CD4-positive, alpha-beta T cell (primary cell): ENCODE results near the gene TNIK. TPM values are rescaled to one million over a fixed set of nuclear protein-coding genes. Genes with fewer than 3 reads are reported as not detected.
"Not testable (repeated sequence)": the region's sequence is repeated elsewhere in the genome, so short reads cannot be mapped to it uniquely, and the experiment has no call there.

ENCODE experiments used
- ATAC-seq: fragments of 200-7000 bp; cut with Tn5 transposase; one replicate; pipeline ENCODE4 v1.10.0; 2022; ENCODE audit warnings: mild to moderate bottlenecking; ENCODE audit not compliant: poor library complexity
- CTCF ChIA-PET: fragments of 350-600 bp; sonication (Branson Sonifier 250); formaldehyde crosslinking; loops from one replicate; lab custom pipeline; 2021; ENCODE audit warnings: antibody characterized with exemption, inconsistent platforms; lab: Charles Lee
- POLR2A ChIA-PET: fragments of 350-600 bp; sonication (Branson Sonifier 250); formaldehyde crosslinking; loops from one replicate; lab custom pipeline; 2021; ENCODE audit warnings: antibody characterized with exemption, inconsistent platforms; lab: Charles Lee
- DNase-seq, 14 experiments: peaks; one replicate each; pipeline ENCODE4 v3.0.0-alpha.2; 2013 to 2020; ENCODE audit warnings: mixed read lengths in 2 of 14
- H3K27ac ChIP-seq, 2 donors: one replicate each; pipeline versions ENCODE4 v1.5.1 to v1.7.0; 2013; ENCODE audit warnings: low read length in 2 of 2, low read depth in 1 of 2, mild to moderate bottlenecking in 1 of 2
- H3K27me3 ChIP-seq, 2 experiments: 1 replicate in 1 of 2; 2 replicates in 1 of 2; pipeline versions ENCODE4 v1.6.1 to v1.7.0; 2013; ENCODE audit warnings: low read length in 2 of 2, control low read depth in 1 of 2, mild to moderate bottlenecking in 1 of 2, moderate library complexity in 1 of 2; ENCODE audit not compliant: insufficient read depth in 2 of 2, control insufficient read depth in 1 of 2
- H3K36me3 ChIP-seq: one replicate; pipeline ENCODE4 v1.6.1; 2013; ENCODE audit warnings: low read length, control low read depth; ENCODE audit not compliant: insufficient read depth
- H3K4me1 ChIP-seq: one replicate; pipeline ENCODE4 v1.6.1; 2013; ENCODE audit warnings: low read length, control low read depth; ENCODE audit not compliant: insufficient read depth
- H3K4me3 ChIP-seq: one replicate; pipeline ENCODE4 v1.5.1; 2013; ENCODE audit warnings: mild to moderate bottlenecking, low read length, moderate library complexity
- H3K9me3 ChIP-seq, 2 experiments: 1 replicate in 1 of 2; 2 replicates in 1 of 2; pipeline versions ENCODE4 v1.6.1 to v1.7.0; 2013; ENCODE audit warnings: low read length in 2 of 2, mild to moderate bottlenecking in 2 of 2, control low read depth in 1 of 2, moderate library complexity in 1 of 2; ENCODE audit not compliant: control insufficient read depth in 1 of 2, insufficient read depth in 1 of 2
- H3K27ac Mint-ChIP-seq: one replicate; pipeline ENCODE4 v1.8.0; 2020; ENCODE audit warnings: mixed read lengths
- H3K27me3 Mint-ChIP-seq: one replicate; pipeline ENCODE4 v1.8.0; 2021; ENCODE audit warnings: mixed read lengths
- H3K36me3 Mint-ChIP-seq: one replicate; pipeline ENCODE4 v1.8.0; 2021; ENCODE audit warnings: low read depth, mixed read lengths
- H3K4me1 Mint-ChIP-seq: one replicate; pipeline ENCODE4 v1.8.0; 2021; ENCODE audit warnings: low read depth, mixed read lengths
- H3K4me3 Mint-ChIP-seq: one replicate; pipeline ENCODE4 v1.8.0; 2020; ENCODE audit warnings: mild to moderate bottlenecking, mixed read lengths
- H3K9me3 Mint-ChIP-seq: one replicate; pipeline ENCODE4 v1.8.0; 2020; ENCODE audit warnings: mixed read lengths
- intact Hi-C, 2 experiments: fragments of 100-400 bp; cut with DNase I in 1 of 2; cut with micrococcal nuclease in 1 of 2; formaldehyde crosslinking; loops; one replicate each; pipeline versions ENCODE4 v1.15.1 to v1.9.0; 2023 to 2025; cut with DNase I, micrococcal nuclease
- total RNA-seq, 174 experiments: library from RNA in 2 of 174; stranded (reverse) in 2 of 174; gene quantifications; one replicate each; pipeline ENCODE4 v1.2.3 and lab custom pipeline; 2021 to 2026
- TF ChIP-seq, protein P1 (sequence below): fragments of 200-600 bp; IDR thresholded peaks from one replicate; pipeline ENCODE4 v1.8.0; 2022; ENCODE audit warnings: antibody characterized with exemption, mild to moderate bottlenecking

TNIK gene
- total RNA-seq, 2 experiments from 2014 or later: 71.0 to 78.3 TPM

DNA sequence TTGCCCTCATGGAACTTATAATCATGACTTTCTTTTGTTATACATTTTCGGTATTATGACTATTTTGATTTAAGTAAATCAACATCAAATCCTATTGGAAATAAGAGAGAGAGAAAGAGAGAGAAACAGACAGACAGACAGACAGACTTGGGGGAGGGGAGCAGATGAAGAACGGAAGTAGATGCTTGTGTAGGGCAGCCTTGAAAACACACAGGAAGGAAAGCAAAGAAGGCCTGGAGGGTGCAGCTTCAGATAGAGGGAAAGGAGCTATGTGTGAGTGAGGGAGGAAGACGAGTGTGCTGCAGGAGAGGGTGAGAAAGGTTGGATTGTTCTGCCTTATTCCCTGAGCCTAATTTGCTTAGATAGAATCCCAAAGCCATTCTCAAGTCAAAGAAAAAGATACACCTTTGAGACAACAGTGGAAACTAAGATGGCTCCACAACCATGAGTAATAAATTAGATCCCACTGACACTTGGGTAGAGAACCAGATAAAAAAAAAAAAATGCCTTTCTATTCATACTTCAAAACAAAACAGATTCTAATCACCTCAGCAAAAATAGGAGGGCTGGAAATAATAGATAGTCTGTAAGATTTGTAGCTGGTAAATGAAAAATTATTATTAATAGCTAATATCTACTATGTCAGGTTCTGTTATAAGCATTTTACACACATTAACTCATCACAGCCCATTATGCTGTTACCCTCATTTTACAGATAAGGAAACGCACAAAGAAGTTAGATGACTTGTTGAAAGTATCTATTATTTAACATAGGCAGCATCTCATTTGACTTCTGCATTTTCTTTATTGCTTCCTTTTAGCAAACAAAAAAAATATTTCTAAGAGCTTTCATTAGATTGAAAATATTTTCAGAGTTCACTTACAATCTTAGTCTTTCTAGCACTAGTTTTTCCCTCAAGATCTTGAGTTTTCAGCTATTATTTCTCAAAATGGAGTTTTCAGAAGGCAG is 214.1 kb downstream of the TNIK start:
- no peak overlapping the region for H3K27ac ChIP-seq
- intact Hi-C loops: loop anchor here in 1 of 2 experiments (10.0 kb wide), 1 partner anchor 341 kb away; the partner anchor contains the start of gene EIF5A2
- POLR2A ChIA-PET: interaction anchor here (0.5 to 2.5 kb wide), 9 partner anchors 9 to 272 kb away, joined by 3 to 19 read pairs (median 4); no protein-coding TSS in a partner anchor

DNA sequence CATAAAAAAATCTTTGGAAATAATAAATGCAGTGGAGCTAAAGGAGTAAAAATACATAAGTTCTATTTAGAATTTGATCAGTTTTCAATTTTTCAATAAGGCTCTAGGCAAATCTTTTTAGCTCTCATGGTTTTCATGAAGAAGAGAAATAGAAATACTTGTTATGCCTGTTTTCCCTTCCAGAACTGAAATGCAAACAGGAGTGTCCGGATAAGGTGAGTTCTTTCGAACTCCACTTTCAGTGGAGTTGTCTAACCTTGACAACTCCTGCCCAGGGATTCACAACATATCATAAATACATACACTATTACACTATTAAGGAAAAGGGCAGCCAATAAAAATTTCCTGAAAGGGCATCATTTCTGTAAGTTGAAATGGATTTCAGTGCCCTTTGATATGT is 217.3 kb downstream of the TNIK start:
- TF ChIP-seq, protein P1, sequence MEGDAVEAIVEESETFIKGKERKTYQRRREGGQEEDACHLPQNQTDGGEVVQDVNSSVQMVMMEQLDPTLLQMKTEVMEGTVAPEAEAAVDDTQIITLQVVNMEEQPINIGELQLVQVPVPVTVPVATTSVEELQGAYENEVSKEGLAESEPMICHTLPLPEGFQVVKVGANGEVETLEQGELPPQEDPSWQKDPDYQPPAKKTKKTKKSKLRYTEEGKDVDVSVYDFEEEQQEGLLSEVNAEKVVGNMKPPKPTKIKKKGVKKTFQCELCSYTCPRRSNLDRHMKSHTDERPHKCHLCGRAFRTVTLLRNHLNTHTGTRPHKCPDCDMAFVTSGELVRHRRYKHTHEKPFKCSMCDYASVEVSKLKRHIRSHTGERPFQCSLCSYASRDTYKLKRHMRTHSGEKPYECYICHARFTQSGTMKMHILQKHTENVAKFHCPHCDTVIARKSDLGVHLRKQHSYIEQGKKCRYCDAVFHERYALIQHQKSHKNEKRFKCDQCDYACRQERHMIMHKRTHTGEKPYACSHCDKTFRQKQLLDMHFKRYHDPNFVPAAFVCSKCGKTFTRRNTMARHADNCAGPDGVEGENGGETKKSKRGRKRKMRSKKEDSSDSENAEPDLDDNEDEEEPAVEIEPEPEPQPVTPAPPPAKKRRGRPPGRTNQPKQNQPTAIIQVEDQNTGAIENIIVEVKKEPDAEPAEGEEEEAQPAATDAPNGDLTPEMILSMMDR: no peak
- no peak overlapping the region for H3K27ac Mint-ChIP-seq
- Histone ChIP-seq H3K27me3 (no peaks in the 10 kb centered on the region), H3K9me3 (no peaks in the 10 kb centered on the region), H3K27ac (no peak overlapping the region), H3K36me3 (no peaks in the 10 kb centered on the region), H3K4me1 (peaks cover 19% of the 10 kb centered on the region), H3K4me3 (no peak overlapping the region)
- no peaks in the 10 kb centered on the region for H3K27me3 Mint-ChIP-seq
- ChIA-PET CTCF (no interaction called here), POLR2A (no interaction called here)
- ATAC-seq (no peak), DNase-seq (no peak)
- H3K4me3 Mint-ChIP-seq: no peak overlapping the region
- peaks cover 2% of the 10 kb centered on the region for H3K9me3 Mint-ChIP-seq
- intact Hi-C loops: loop anchor here in 1 of 2 experiments (10.0 kb wide), 1 partner anchor 338 kb away; the partner anchor contains the start of gene EIF5A2
- peaks cover 20% of the 10 kb centered on the region for H3K4me1 Mint-ChIP-seq
- peaks cover 13% of the 10 kb centered on the region for H3K36me3 Mint-ChIP-seq

More for the DNA sequence above, 214.1 kb downstream of the TNIK start:
- ATAC-seq: peak; percentile 22
- Mint-ChIP-seq H3K4me1 (peaks cover 3% of the 10 kb centered on the region), H3K9me3 (peaks cover 2% of the 10 kb centered on the region), H3K4me3 (no peak overlapping the region), H3K27ac (no peak overlapping the region), H3K27me3 (no peaks in the 10 kb centered on the region), H3K36me3 (no peaks in the 10 kb centered on the region)
- CTCF ChIA-PET: no interaction called here
- Histone ChIP-seq H3K36me3 (no peaks in the 10 kb centered on the region), H3K4me3 (no peak overlapping the region), H3K27me3 (no peaks in the 10 kb centered on the region), H3K4me1 (peaks cover 43% of the 10 kb centered on the region), H3K9me3 (no peaks in the 10 kb centered on the region)
- TF ChIP-seq, protein P1: no peak
- DNase-seq: peak in 1 of 14 experiments; percentile 54

DNA sequence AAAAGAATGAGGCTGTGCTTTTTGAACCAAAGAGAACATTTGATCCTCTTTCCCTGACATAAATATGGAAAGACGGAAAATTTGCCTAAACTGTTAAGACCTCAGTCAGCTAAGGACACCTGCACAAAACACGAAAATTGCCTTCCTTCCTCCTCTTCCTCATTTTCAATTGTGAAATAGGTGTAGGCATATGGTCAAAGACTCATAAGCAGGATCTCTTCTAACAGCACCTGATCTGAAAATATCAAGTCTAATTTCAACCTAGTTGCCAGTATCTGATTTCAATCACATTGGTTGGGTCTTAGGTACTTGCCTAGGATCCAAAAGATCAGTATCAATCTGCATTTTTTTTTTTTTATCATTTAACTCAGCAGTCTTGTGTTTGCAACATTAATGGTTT is 218.0 kb downstream of the TNIK start:
- H3K4me1 ChIP-seq: peaks cover 11% of the 10 kb centered on the region
- H3K36me3 Mint-ChIP-seq: peaks cover 13% of the 10 kb centered on the region
- H3K27ac ChIP-seq: no peak overlapping the region
- peaks cover 2% of the 10 kb centered on the region for H3K9me3 Mint-ChIP-seq
- no peak for ATAC-seq
- no peaks in the 10 kb centered on the region for H3K36me3 ChIP-seq
- H3K4me1 Mint-ChIP-seq: peaks cover 20% of the 10 kb centered on the region
- no peak overlapping the region for H3K27ac Mint-ChIP-seq
- no peak for DNase-seq
- H3K27me3 Mint-ChIP-seq: no peaks in the 10 kb centered on the region
- TF ChIP-seq, protein P1: no peak
- no peak overlapping the region for H3K4me3 Mint-ChIP-seq
- no peaks in the 10 kb centered on the region for H3K9me3 ChIP-seq
- CTCF ChIA-PET: no interaction called here
- POLR2A ChIA-PET: no interaction called here
- no peak overlapping the region for H3K4me3 ChIP-seq
- intact Hi-C loops: loop anchor here in 1 of 2 experiments (10.0 kb wide), 1 partner anchor 337 kb away; the partner anchor contains the start of gene EIF5A2
- no peaks in the 10 kb centered on the region for H3K27me3 ChIP-seq

DNA sequence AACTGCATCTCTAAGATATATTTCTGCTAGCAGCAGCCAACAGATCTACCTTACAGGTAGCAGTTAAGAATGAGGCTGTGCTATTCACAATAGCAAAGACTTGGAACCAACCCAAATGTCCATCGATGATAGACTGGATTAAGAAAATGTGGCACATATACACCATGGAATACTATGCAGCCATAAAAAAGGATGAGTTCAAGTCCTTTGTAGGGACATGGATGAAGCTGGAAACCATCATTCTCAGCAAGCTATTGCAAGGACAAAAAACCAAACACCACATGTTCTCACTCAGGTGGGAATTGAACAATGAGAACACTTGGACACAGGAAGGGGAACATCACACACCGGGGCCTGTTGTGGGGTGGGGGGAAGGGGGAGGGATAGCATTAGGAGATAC is 218.6 kb downstream of the TNIK start:
- DNase-seq, H3K4me3 Mint-ChIP-seq, H3K27ac Mint-ChIP-seq, POLR2A ChIA-PET, H3K4me3 ChIP-seq, H3K27me3 Mint-ChIP-seq, H3K27ac ChIP-seq, H3K9me3 Mint-ChIP-seq, H3K4me1 ChIP-seq, CTCF ChIA-PET, H3K9me3 ChIP-seq, ATAC-seq, H3K36me3 ChIP-seq, H3K27me3 ChIP-seq: not testable (repeated sequence)
- peaks cover 20% of the 10 kb centered on the region for H3K4me1 Mint-ChIP-seq
- intact Hi-C loops: loop anchor here in 1 of 2 experiments (10.0 kb wide), 1 partner anchor 337 kb away; the partner anchor contains the start of gene EIF5A2
- H3K36me3 Mint-ChIP-seq: peaks cover 13% of the 10 kb centered on the region
